Muscle of arm (tissue), 12 donors: ENCODE results near the gene SLC1A5. TPM values are rescaled to one million over a fixed set of nuclear protein-coding genes. Genes with fewer than 3 reads are reported as not detected.

Experiments used
- DNase-seq: peaks from one replicate; pipeline ENCODE4 v3.0.0-alpha.2; 2013
- polyA plus RNA-seq, 12 donors: library from polyadenylated mRNA; unstranded; fragments of 120-200 nt; gene quantifications; one replicate each; pipeline ENCODE4 v1.2.1, GENCODE V29; 2013; ENCODE audit not compliant: insufficient read length in 12 of 12

The SLC1A5 gene
- polyA plus RNA-seq, 12 donors: 15.7 to 39.9 (median 19.1) TPM; not detected in 1

- no peak for DNase-seq
Measured at GRCh38 chr19:46726971-46727501, 61.4 kb downstream of the SLC1A5 start.

GRCh38 chr19:46726551-46726950, 61.8 kb downstream of the SLC1A5 start:
- no peak for DNase-seq

- DNase-seq: no peak
Measured at GRCh38 chr19:46725859-46726393, 62.5 kb downstream of the SLC1A5 start.

- DNase-seq: no peak
Measured at GRCh38 chr19:46725036-46725820, 63.2 kb downstream of the SLC1A5 start.

Other genes starting within 250 kb of the SLC1A5 start
- gene CALM3, start 187.3 kb downstream of the SLC1A5 start, polyA plus RNA-seq: 100 to 1,000 TPM; 165 to 381 (median 230) TPM
- gene PTGIR, start 163.5 kb downstream of the SLC1A5 start, polyA plus RNA-seq: 1 to 10 TPM in 10 of 12 donors, not detected in 2; 1.7 to 6.7 (median 2.7) TPM
- 1 to 10 TPM in 5 of 12 donors, not detected in 7; 1.1 to 2.1 (median 1.6) TPM for gene GNG8, start 152.4 kb downstream of the SLC1A5 start, polyA plus RNA-seq
- 10 to 100 TPM in 10 of 12 donors, 1 to 10 TPM in 1, not detected in 1; 9.8 to 25.7 (median 16.3) TPM for gene DACT3, start 127.4 kb downstream of the SLC1A5 start, polyA plus RNA-seq
- gene PRKD2, start 71.5 kb downstream of the SLC1A5 start, polyA plus RNA-seq: 10 to 100 TPM in 11 of 12 donors, not detected in 1; 15.9 to 43.5 (median 22.3) TPM
- 10 to 100 TPM in 11 of 12 donors, not detected in 1; 13.7 to 46.3 (median 18.3) TPM for gene FKRP, start 42.5 kb downstream of the SLC1A5 start, polyA plus RNA-seq
- gene STRN4, start 42.1 kb downstream of the SLC1A5 start, polyA plus RNA-seq: 10 to 100 TPM in 11 of 12 donors, not detected in 1; 40.0 to 75.7 (median 44.8) TPM
- 10 to 100 TPM in 11 of 12 donors, not detected in 1; 40.5 to 71.1 (median 53.7) TPM for gene AP2S1, start 62.3 kb upstream of the SLC1A5 start, polyA plus RNA-seq
- 10 to 100 TPM in 11 of 12 donors, not detected in 1; 35.6 to 79.6 (median 37.3) TPM for gene ARHGAP35, start 72.4 kb upstream of the SLC1A5 start, polyA plus RNA-seq
- 1 to 10 TPM in 10 of 12 donors, not detected in 2; 1.1 to 2.5 (median 1.9) TPM for gene NPAS1, start 231.2 kb upstream of the SLC1A5 start, polyA plus RNA-seq